Large intestine (tissue), 3 donors: ENCODE measurements around the gene HPCA. TPM values are rescaled to one million over a fixed set of nuclear protein-coding genes. Genes with fewer than 3 reads are reported as not detected.

Experiments
- DNase-seq, 2 donors: peaks; one replicate each; pipeline versions ENCODE4 v3.0.0 to v3.0.0-alpha.2; 2013
- H3K27ac ChIP-seq: one replicate; pipeline ENCODE4 v1.5.1; 2013; ENCODE audit warnings: low read length
- H3K27me3 ChIP-seq: 2 replicates; pipeline ENCODE4 v1.6.1; 2013; ENCODE audit warnings: low read length; ENCODE audit not compliant: control insufficient read depth, insufficient read depth
- H3K36me3 ChIP-seq: 2 replicates; pipeline ENCODE4 v1.6.1; 2013; ENCODE audit warnings: low read length; ENCODE audit not compliant: control insufficient read depth, insufficient read depth
- H3K4me1 ChIP-seq: one replicate; pipeline ENCODE4 v1.6.1; 2013; ENCODE audit warnings: low read length; ENCODE audit not compliant: control insufficient read depth, insufficient read depth
- H3K4me3 ChIP-seq: one replicate; pipeline ENCODE4 v1.5.1; 2013; ENCODE audit warnings: low read length
- H3K9me3 ChIP-seq: one replicate; pipeline ENCODE4 v1.6.1; 2013; ENCODE audit warnings: mild to moderate bottlenecking, low read depth, low read length, moderate library complexity; ENCODE audit not compliant: control insufficient read depth
- WGBS: methylation state at CpG from one replicate; pipeline ENCODE4 v1.1.5; 2013; ENCODE audit warnings: low lambda C conversion rate; ENCODE audit not compliant: insufficient coverage; 5-methylcytosine and 5-hydroxymethylcytosine counted together
- polyA plus RNA-seq: library from polyadenylated mRNA; unstranded; fragments of 120-200 nt; gene quantifications from one replicate; pipeline ENCODE4 v1.2.1, GENCODE V29; 2013

The HPCA gene
- polyA plus RNA-seq, 1 donor, result 0.87 TPM

DNA sequence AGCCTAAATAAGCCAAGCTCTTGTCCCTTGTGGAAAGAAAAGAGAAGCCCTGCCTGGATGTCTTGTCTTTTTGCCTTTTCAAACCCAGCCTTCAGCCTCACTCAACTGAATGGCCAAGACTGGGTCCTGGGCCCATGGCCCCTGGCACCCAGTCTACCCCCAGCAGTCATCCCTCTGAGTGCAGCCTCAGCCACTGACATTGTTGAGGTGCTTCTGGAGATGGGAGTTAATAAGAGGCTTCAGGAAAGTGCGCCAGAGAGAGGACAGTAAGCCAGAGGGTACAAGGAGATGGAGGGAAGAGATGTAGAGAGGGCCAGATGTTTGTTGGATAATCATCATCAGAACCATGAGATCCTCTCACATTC lies 22.4 kb upstream of the HPCA start:
- H3K4me1 ChIP-seq, result no peaks in the 10 kb centered on the region
- no CpG with 5 or more reads among the region's 1 CpG for WGBS
- no peak overlapping the region for H3K27ac ChIP-seq
- H3K36me3 ChIP-seq, result peaks cover 12% of the 10 kb centered on the region
- no peaks in the 10 kb centered on the region for H3K27me3 ChIP-seq
- H3K9me3 ChIP-seq, result no peaks in the 10 kb centered on the region
- no peak overlapping the region for H3K4me3 ChIP-seq
- DNase-seq, result no peak

DNA sequence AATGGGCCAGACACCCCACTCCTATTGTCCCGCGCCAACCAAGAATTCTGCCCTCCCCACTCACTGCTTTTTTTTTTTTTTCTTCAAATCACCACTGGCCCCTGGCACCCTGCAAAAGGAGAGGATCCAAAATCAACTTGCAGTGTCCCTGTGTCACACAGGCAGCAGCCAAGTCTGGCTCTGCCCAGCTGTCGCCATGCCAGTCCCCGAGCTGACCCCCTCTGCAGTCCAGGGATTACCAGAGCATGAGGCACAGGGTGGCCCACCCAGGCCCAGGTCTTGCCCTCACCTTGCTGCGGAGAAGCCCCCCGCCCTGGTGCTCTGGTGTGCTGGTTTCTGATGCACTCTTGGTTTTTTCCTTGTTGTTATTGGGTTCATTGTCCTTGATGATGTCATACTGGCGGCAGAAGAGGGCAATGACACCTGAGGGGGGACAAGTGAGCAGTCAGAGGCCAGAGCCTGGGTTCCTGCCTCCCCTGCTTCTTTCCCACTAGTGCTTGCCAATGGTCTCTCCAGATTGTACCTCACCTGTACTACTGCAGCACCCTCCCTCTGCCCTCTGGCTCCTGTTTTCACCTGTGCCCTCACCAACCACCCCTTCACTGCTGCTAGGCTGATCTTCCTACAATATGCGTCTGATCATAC lies 21.8 kb upstream of the HPCA start:
- peaks cover 12% of the 10 kb centered on the region for H3K36me3 ChIP-seq
- H3K4me3 ChIP-seq, result no peak overlapping the region
- no peaks in the 10 kb centered on the region for H3K9me3 ChIP-seq
- no peak for DNase-seq
- H3K27ac ChIP-seq, result no peak overlapping the region
- no peaks in the 10 kb centered on the region for H3K4me1 ChIP-seq
- H3K27me3 ChIP-seq, result no peaks in the 10 kb centered on the region
- WGBS, result no CpG with 5 or more reads among the region's 8 CpGs

DNA sequence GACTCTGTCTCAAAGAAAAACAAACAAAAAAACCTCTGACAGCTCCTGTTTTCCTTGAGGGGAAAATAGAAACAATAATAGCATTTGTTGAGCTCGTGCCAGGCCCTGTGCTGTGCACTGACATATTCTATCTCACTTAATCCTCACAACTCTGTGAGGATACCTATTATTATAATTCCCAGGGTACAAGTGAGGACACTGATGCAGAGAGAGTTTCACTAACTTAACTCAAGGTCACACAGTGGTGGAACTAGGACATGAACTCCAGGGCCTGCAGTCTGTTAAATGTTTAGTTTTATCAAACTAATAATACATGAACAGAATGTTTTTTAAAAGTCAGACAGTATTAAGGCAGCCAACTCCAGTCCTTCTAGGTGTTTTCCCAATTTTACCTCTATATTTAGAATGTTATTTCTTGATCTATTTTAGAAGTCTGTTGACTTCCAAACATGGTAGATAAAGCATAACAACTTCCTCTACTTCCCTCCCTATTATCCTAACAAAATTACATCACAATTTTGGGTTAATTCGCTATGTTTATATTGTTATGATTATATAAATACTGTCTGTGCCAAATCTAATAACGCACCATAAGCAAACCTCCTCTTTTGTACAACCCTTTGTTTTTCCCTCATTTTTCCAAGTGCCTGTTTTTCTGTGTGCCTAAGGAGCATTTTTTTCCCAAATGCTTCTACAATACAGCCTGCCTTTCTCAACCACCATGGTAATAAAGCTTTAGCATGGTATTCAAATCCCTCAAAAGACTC lies 20.5 kb upstream of the HPCA start:
- no peak overlapping the region for H3K27ac ChIP-seq
- H3K27me3 ChIP-seq, result peaks cover 7% of the 10 kb centered on the region
- peaks cover 7% of the 10 kb centered on the region for H3K4me1 ChIP-seq
- no peaks in the 10 kb centered on the region for H3K9me3 ChIP-seq
- WGBS, result 100% methylated on average over 1 of the region's 3 CpGs
- H3K4me3 ChIP-seq, result no peak overlapping the region
- H3K36me3 ChIP-seq, result peaks cover 12% of the 10 kb centered on the region
- DNase-seq, result no peak

DNA sequence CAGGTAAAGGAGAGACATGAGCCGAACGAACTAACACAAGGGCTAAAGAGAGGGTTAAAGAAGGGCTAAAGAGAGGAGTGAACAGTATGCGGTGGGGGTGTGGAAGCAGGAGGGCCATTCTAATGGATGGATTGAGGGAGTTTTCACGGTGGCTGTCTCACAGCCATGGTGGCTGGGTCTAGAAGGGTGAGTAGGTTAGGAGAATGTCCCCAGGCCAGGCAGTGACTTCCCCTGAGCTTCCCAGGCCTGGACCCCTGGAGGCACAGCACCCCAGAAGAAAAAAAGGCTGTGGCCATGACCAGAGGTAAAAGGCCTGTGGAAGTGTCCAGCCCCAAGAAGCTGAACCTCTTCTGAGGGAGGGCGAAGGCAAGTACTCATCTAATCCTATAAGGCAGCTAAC lies 19.1 kb upstream of the HPCA start:
- H3K9me3 ChIP-seq, result no peaks in the 10 kb centered on the region
- H3K4me3 ChIP-seq, result no peak overlapping the region
- no peak overlapping the region for H3K27ac ChIP-seq
- DNase-seq, result no peak
- H3K4me1 ChIP-seq, result peaks cover 10% of the 10 kb centered on the region
- H3K27me3 ChIP-seq, result peaks cover 20% of the 10 kb centered on the region
- WGBS, result 100% methylated on average over 1 of the region's 5 CpGs
- peaks cover 12% of the 10 kb centered on the region for H3K36me3 ChIP-seq

DNA sequence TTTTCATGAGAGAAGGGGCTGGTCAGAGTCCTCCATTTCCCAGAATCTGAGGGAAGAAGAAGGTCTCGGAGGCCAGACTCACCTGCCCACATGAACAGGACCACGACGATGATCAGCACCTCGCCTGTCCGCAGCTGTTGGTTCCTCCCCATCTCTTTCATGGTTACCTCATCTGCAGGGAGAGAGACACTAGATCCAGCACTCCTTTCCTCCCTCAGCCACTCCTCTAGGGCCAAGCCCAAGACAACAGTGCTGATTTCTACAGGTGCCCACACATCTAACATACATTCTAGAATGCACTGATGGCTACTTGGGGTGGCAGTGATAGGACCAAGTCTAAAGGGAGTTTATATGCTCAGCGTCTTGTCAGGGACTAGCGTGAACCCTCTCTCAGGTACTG lies 18.6 kb upstream of the HPCA start:
- H3K36me3 ChIP-seq, result peaks cover 12% of the 10 kb centered on the region
- peaks cover 10% of the 10 kb centered on the region for H3K4me1 ChIP-seq
- no peak overlapping the region for H3K4me3 ChIP-seq
- H3K27me3 ChIP-seq, result peaks cover 22% of the 10 kb centered on the region
- no peaks in the 10 kb centered on the region for H3K9me3 ChIP-seq
- DNase-seq, result no peak
- no peak overlapping the region for H3K27ac ChIP-seq
- WGBS, result no CpG with 5 or more reads among the region's 7 CpGs

DNA sequence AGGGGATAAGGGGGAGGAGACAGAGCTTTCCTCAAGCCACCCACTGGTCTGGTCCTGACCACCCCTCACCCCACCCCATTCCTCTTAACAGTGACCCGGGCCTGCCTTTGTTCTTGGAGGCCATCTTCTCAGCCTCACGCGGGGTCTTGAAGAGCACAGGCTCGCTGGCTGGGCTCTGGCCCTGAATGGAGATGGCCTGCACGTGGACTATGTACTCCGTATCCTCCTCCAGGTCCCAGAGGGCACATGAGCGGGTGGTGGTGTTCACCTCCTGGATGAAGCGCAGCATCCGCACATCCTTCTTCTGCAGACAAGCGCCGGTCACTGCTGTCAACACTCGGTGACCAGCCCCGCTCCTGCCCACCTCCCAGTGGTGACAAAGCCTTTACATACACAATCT lies 18.2 kb upstream of the HPCA start:
- no peak overlapping the region for H3K27ac ChIP-seq
- H3K4me3 ChIP-seq, result no peak overlapping the region
- DNase-seq, result no peak
- no CpG with 5 or more reads among the region's 13 CpGs for WGBS
- no peaks in the 10 kb centered on the region for H3K9me3 ChIP-seq
- peaks cover 10% of the 10 kb centered on the region for H3K4me1 ChIP-seq
- peaks cover 22% of the 10 kb centered on the region for H3K27me3 ChIP-seq
- H3K36me3 ChIP-seq, result peaks cover 12% of the 10 kb centered on the region

DNA sequence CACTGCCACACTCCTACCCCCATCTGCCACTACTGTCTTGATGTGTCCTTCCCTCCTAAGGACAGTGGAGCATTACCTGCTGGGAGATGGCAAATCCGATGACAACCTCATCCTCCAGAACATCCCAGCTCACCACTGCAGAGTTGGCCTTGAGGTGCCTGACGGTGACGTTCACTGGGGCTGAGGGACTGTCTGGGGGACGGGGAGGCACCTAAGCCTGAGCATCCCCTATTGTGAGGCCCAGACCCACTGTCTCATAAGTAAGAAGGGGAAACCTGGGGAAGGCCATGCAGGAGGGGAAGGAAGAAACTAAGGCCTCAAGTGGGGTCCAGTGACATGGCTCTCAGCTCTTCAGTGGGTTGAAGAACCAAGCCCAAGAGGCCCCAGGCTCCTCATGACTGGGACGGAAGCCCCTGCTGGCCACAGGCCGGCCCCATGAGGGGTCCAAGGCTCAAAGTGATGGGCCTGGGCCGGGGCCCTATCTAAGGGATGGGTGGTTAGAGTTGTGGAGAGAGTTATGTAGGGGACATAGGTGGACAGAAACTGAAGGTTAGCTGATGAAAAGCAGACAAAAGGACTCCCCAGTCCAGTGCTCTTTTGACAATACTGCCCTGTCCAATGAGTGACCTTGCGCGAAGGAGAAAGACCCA lies 17.4 kb upstream of the HPCA start:
- WGBS, result no CpG with 5 or more reads among the region's 9 CpGs
- Histone ChIP-seq H3K27ac (no peak overlapping the region), H3K36me3 (peaks cover 4% of the 10 kb centered on the region), H3K4me1 (peaks cover 10% of the 10 kb centered on the region), H3K9me3 (no peaks in the 10 kb centered on the region), H3K27me3 (peaks cover 22% of the 10 kb centered on the region), H3K4me3 (no peak overlapping the region)
- no peak for DNase-seq

DNA sequence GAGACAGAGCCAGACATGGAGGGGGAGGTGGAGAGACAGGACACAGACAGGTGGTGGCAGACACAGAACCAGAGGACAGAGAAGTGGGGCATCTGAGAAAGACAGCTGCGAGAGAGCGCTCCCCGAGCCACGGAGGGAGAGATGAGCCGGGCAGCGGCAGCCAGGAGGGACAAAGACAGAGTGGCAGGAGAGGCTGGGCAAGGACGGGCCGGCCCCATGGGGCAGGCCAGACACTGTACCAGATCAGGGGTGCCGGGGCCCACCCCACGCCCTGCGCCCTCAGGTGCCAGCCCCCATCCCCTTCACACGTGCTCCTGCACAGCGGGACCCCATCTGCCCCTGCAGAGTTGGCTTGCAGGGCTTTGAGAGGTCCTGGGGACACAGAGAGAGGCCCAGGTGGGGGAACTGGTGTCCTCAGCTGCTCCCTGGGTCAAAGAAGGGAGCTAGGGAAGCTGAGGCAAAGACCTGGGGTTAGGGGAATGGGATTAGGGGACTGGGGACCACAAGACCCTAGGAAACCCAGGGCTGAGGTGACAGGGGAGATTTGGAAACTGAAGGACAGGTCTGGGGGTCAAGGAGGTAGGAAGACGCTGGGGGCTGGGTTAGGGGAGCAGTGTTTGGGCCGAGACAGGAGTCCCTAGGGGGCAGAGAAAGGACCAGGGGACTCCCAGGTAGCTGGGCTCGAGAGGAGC lies 16.2 kb upstream of the HPCA start:
- Histone ChIP-seq H3K36me3 (peaks cover 4% of the 10 kb centered on the region), H3K9me3 (no peaks in the 10 kb centered on the region), H3K27ac (no peak overlapping the region), H3K27me3 (peaks cover 22% of the 10 kb centered on the region), H3K4me3 (peak overlapping the region; percentile 32), H3K4me1 (peaks cover 10% of the 10 kb centered on the region)
- peak in 1 of 2 donors; percentile 41 for DNase-seq
- WGBS, result no CpG with 5 or more reads among the region's 16 CpGs

DNA sequence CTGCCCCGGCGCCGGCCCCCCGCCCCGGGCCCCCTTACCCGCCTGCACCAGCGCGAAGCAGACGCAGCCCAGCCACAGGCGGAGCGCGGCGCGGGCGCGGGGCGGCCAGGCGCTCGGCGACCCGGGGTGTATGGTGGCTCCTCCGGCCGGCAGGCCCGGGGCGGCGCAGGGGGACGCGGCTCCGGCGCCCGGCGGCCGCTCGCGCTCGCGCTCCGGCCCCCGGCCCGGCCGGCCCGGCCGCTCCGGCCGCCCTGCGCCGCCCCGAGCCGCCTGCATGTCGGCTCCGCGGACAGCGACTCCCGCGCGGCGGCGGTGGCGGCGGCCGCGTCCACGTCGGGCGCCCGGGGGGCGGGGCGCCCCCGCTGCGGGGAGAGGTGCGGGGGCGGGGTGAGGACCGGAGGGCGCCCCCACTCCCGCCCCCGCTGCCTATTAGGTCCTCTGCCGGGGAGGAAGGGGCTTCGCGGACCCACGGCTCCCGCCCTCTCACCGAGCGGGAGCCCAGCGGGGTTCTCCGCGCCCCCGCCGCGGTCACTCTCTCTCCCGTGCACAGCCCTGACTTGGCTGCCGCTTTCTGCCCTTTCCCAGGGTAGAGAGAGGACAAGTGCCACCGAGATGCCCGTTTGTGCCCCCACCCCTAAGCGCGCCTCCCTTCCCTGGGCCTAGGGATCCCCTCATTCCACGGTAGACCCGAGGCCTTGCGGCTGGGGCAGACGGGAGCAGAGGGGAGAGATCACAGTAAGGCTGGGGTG lies 15.5 kb upstream of the HPCA start, which contains the start of gene FNDC5:
TSS of gene FNDC5 (minus strand) at position 298 of the 749 bp plus-strand sequence.
- peaks cover 4% of the 10 kb centered on the region for H3K36me3 ChIP-seq
- peaks cover 10% of the 10 kb centered on the region for H3K4me1 ChIP-seq
- DNase-seq, result peak in 1 of 2 donors; percentile 44
- peak within 1 kb of the TSS; percentile 37 for H3K4me3 ChIP-seq
- H3K27me3 ChIP-seq, result peaks cover 22% of the 10 kb centered on the region
- H3K27ac ChIP-seq, result no peak within 1 kb of the TSS
- WGBS, result no CpG with 5 or more reads among the region's 99 CpGs
- no peaks in the 10 kb centered on the region for H3K9me3 ChIP-seq
